Stimulated activated CD8-positive, alpha-beta memory T cell treated with anti-CD3 and anti-CD28 coated beads, Interleukin-7, amount 100 ng/mL, for 48 hours (primary cell): ENCODE measurements around the gene RTTN.

ENCODE experiments used
- DNase-seq, 2 donors: peaks; one replicate each; pipeline ENCODE4 v3.0.0-alpha.2; 2020; ENCODE audit warnings: low read depth in 1 of 2; ENCODE audit errors: extremely low read depth in 1 of 2

Gene RTTN

GRCh38 chr18:70036771-70037347 lies 168.6 kb downstream of the RTTN start:
- DNase-seq = no peak

GRCh38 chr18:70036168-70036567 lies 169.3 kb downstream of the RTTN start:
- no peak for DNase-seq

- no peak for DNase-seq
Measured at GRCh38 chr18:70031221-70031620, 174.3 kb downstream of the RTTN start.

GRCh38 chr18:70030728-70031127 lies 174.8 kb downstream of the RTTN start:
- no peak for DNase-seq

GRCh38 chr18:70029163-70029562 lies 176.3 kb downstream of the RTTN start:
- no peak for DNase-seq

- DNase-seq = no peak
Measured at GRCh38 chr18:70028734-70029133, 176.8 kb downstream of the RTTN start.

GRCh38 chr18:70028084-70028483 lies 177.4 kb downstream of the RTTN start:
- DNase-seq = no peak

- no peak for DNase-seq
Measured at GRCh38 chr18:70025580-70025979, 179.9 kb downstream of the RTTN start.

- DNase-seq = no peak
Measured at GRCh38 chr18:70024829-70025228, 180.7 kb downstream of the RTTN start.

GRCh38 chr18:70024093-70024492 lies 181.4 kb downstream of the RTTN start:
- no peak for DNase-seq

- DNase-seq = no peak
Measured at GRCh38 chr18:70022636-70023035, 182.9 kb downstream of the RTTN start.

GRCh38 chr18:70021498-70021897 lies 184.0 kb downstream of the RTTN start:
- no peak for DNase-seq

- no peak for DNase-seq
Measured at GRCh38 chr18:70021043-70021442, 184.4 kb downstream of the RTTN start.

- DNase-seq = no peak
Measured at GRCh38 chr18:70019991-70020390, 185.5 kb downstream of the RTTN start.

- no peak for DNase-seq
Measured at GRCh38 chr18:70019136-70019535, 186.4 kb downstream of the RTTN start.

- no peak for DNase-seq
Measured at GRCh38 chr18:70015127-70015526, 190.4 kb downstream of the RTTN start.

- no peak for DNase-seq
Measured at GRCh38 chr18:70005580-70005979, 199.9 kb downstream of the RTTN start.

GRCh38 chr18:70004696-70005095 lies 200.8 kb downstream of the RTTN start:
- no peak for DNase-seq

- DNase-seq = no peak
Measured at GRCh38 chr18:69999656-70000055, 205.8 kb downstream of the RTTN start.

- DNase-seq = no peak
Measured at GRCh38 chr18:69998523-69998987, 206.9 kb downstream of the RTTN start.

- DNase-seq = no peak
Measured at GRCh38 chr18:69996951-69997798, 208.3 kb downstream of the RTTN start.

- DNase-seq = no peak
Measured at GRCh38 chr18:69996417-69996816, 209.1 kb downstream of the RTTN start.
